OCI-LY3 (cell line): Measurements from ENCODE around the gene NAXE.

Source experiments
- H2AFZ ChIP-seq: fragments of 200-600, 300-600 bp; shearing (Covaris generic); 2 replicates; pipeline ENCODE4 v1.6.0; 2014; ENCODE audit warnings: antibody characterized with exemption, low read depth, low read length
- H3K27ac ChIP-seq: fragments of 200-600, 300-600 bp; sonication (generic); 2 replicates; pipeline ENCODE4 v1.5.1; 2014; ENCODE audit warnings: mild to moderate bottlenecking, low read length, moderate library complexity, mixed read lengths
- H3K27me3 ChIP-seq: fragments of 200-600, 300-600 bp; sonication (generic); 2 replicates; pipeline ENCODE4 v1.6.1; 2014; ENCODE audit warnings: low read depth, low read length, mixed read lengths
- H3K36me3 ChIP-seq: fragments of 200-600, 300-600 bp; sonication (generic); replicated peaks from 2 replicates; pipeline ENCODE3; 2014; ENCODE audit warnings: low read depth, low read length, mixed read lengths
- H3K4me1 ChIP-seq: fragments of 300-600, 200-600 bp; sonication (generic); 2 replicates; pipeline ENCODE4 v1.6.1; 2014; ENCODE audit warnings: low read length, mixed read lengths
- H3K4me2 ChIP-seq: fragments of 200-600, 300-600 bp; sonication (generic); 2 replicates; pipeline ENCODE4 v1.6.1; 2014; ENCODE audit warnings: low read length, mixed read lengths
- H3K4me3 ChIP-seq: fragments of 300-600, 200-600 bp; sonication (generic); 2 replicates; pipeline ENCODE4 v1.5.1; 2014; ENCODE audit warnings: antibody characterized with exemption, mild to moderate bottlenecking, low read length, moderate library complexity
- H3K79me2 ChIP-seq: fragments of 300-600, 200-600 bp; shearing (Covaris generic); 2 replicates; pipeline ENCODE4 v1.6.1; 2014; ENCODE audit warnings: mild to moderate bottlenecking, low read length, mixed read lengths
- H3K9ac ChIP-seq: fragments of 300-600, 200-600 bp; shearing (Covaris generic); 2 replicates; pipeline ENCODE4 v1.6.0; 2014; ENCODE audit warnings: mild to moderate bottlenecking, low read length, moderate library complexity
- H3K9me3 ChIP-seq: fragments of 200-600, 300-600 bp; shearing (Covaris generic); 2 replicates; pipeline ENCODE4 v1.6.1; 2014; ENCODE audit warnings: low read length, mixed read lengths; ENCODE audit not compliant: insufficient read depth
- H4K20me1 ChIP-seq: fragments of 200-600, 300-600 bp; sonication (generic); 2 replicates; pipeline ENCODE4 v1.6.1; 2016; ENCODE audit warnings: low read length, mixed read lengths; ENCODE audit not compliant: insufficient read depth
- EZH2phosphoT487 ChIP-seq: fragments of 200-600 bp; shearing (Covaris generic); IDR thresholded peaks from 2 replicates; pipeline ENCODE4 v1.6.1; 2018; ENCODE audit warnings: antibody characterized with exemption, mixed run types, low read depth
- TF ChIP-seq, protein P1 (sequence below): fragments of 200-600, 300-600 bp; sonication (generic); IDR thresholded peaks from 2 replicates; pipeline ENCODE4 v1.5.1; 2014; ENCODE audit warnings: antibody characterized with exemption, low read length, low read depth

The NAXE gene

DNA sequence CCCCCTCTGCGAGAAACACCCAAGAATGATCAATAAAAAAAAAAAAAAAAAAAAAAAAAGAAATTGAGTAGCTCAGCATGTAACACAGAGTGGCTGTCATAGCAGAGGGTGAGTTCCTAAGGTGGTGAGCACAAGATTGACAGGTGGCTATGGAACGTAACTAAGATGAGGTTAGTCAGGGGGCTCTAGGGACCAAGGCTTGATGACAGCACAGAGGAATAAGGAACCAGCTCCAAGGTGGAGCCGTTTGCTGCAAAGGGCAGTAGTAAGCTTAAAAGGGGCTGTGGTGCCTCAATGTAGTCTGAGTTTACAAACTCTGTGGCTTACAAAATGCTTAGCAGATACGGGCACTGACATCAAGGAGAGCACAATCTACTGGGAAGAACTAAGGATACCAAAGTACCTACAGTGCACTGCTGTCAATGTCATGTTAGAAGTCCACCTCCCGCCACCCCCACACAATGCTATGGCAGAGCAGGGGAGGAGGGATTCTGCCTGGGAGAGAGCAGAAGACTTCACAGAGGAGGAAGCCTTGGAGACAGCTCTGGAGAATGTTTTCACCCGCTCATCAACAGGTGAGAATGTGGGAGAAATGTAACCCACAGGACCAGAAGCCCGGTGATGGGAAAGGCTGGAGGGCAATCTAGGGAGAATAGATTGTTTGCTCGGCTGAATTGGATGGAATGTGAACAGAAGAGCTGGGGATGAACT, 32.3 kb upstream of the NAXE start:
- TF ChIP-seq, protein P1, sequence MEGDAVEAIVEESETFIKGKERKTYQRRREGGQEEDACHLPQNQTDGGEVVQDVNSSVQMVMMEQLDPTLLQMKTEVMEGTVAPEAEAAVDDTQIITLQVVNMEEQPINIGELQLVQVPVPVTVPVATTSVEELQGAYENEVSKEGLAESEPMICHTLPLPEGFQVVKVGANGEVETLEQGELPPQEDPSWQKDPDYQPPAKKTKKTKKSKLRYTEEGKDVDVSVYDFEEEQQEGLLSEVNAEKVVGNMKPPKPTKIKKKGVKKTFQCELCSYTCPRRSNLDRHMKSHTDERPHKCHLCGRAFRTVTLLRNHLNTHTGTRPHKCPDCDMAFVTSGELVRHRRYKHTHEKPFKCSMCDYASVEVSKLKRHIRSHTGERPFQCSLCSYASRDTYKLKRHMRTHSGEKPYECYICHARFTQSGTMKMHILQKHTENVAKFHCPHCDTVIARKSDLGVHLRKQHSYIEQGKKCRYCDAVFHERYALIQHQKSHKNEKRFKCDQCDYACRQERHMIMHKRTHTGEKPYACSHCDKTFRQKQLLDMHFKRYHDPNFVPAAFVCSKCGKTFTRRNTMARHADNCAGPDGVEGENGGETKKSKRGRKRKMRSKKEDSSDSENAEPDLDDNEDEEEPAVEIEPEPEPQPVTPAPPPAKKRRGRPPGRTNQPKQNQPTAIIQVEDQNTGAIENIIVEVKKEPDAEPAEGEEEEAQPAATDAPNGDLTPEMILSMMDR, result no peak
- no peak for TF ChIP-seq EZH2phosphoT487
- Histone ChIP-seq H3K27ac (no peak overlapping the region), H3K79me2 (no peaks in the 10 kb centered on the region), H3K9me3 (no peaks in the 10 kb centered on the region), H3K4me3 (no peak overlapping the region), H3K27me3 (no peaks in the 10 kb centered on the region), H3K4me2 (no peak overlapping the region), H3K4me1 (no peaks in the 10 kb centered on the region), H4K20me1 (no peaks in the 10 kb centered on the region), H3K9ac (no peak overlapping the region), H2AFZ (no peak overlapping the region), H3K36me3 (no peaks in the 10 kb centered on the region)

DNA sequence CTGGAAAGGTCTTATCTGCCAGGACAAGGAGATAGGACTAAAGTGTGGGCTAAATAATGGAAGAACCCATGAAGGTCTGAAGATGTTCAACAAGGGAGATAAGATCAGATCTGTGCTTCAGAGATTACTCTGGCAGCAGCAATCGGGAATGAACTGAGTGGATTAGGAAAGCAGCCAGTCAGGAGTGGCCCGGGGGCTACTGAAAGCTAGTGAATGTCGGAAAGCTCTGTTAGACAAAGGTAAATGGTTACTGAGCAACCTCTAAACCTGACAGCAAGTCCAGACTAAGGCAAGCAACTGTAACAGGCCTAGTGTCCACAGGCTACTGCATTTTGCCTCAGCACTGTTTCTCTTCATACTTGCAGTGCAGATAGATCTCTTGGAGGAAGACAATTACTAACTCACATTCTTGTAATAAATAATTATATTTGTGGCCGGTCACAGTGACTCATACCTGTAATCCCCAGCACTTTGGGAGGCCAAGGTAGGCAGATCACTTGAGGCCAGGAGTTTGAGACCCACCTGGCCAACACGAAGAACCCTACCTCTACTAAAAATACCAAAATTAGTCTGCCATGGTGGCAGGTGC, 31.7 kb upstream of the NAXE start:
- H3K9me3 ChIP-seq, result no peaks in the 10 kb centered on the region
- H3K4me3 ChIP-seq, result no peak overlapping the region
- no peak overlapping the region for H3K27ac ChIP-seq
- H3K9ac ChIP-seq, result no peak overlapping the region
- H3K27me3 ChIP-seq, result no peaks in the 10 kb centered on the region
- TF ChIP-seq EZH2phosphoT487, result no peak
- TF ChIP-seq, protein P1, result no peak
- no peak overlapping the region for H3K4me2 ChIP-seq
- H4K20me1 ChIP-seq, result no peaks in the 10 kb centered on the region
- H3K36me3 ChIP-seq, result no peaks in the 10 kb centered on the region
- no peak overlapping the region for H2AFZ ChIP-seq
- no peaks in the 10 kb centered on the region for H3K4me1 ChIP-seq
- H3K79me2 ChIP-seq, result no peaks in the 10 kb centered on the region

DNA sequence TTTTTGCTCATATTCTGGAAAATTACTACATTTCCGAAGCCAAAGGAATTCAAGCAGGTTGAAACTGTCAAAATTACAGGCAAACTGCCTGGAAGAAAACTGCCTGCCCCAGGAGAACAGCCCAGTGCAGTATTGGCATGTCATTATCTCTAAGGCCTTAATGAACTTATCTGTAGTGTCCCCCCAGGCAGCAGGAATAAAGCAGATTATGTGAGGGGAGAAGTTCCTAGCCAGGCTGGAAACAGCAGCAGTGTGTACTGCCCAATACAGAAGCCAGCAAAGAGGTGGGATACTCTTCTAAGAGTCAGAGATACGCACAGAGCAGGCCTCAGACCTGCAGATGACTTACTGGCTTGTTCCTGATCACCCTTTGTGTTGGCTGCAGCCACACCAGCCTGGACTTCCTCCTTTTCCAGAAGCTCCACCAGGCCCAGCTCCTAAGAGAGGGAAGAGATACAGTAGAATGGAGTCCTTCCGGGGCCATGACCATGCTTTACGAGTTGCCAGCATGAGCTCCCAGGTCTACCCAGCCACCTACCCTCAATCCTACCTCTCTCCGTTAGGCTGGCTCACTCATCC, 30.9 kb upstream of the NAXE start:
- TF ChIP-seq, protein P1, result no peak
- TF ChIP-seq EZH2phosphoT487, result no peak
- Histone ChIP-seq H3K27ac (no peak overlapping the region), H2AFZ (no peak overlapping the region), H3K4me1 (no peaks in the 10 kb centered on the region), H3K79me2 (no peaks in the 10 kb centered on the region), H4K20me1 (no peaks in the 10 kb centered on the region), H3K36me3 (no peaks in the 10 kb centered on the region), H3K27me3 (no peaks in the 10 kb centered on the region), H3K4me2 (no peak overlapping the region), H3K9ac (no peak overlapping the region), H3K4me3 (no peak overlapping the region), H3K9me3 (no peaks in the 10 kb centered on the region)

DNA sequence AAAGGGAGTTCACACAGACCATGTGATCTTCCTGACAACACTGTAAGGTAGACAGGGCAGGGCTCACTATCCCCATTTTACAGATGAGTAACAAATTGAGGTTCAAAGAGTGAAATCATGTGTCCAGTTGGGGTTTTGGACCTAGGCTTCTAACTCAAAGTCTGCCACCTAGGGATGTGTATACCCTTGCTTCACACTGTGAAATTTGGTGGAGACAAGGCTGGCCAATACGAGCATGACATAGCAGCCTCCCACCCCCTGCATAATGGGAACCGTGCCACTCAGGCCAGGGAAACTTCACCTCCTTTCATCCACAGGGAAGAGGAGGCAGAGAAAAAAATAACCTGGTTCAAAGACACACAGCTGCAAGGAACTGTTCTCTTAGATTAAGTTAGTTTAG, 26.1 kb upstream of the NAXE start:
- Histone ChIP-seq H4K20me1 (no peaks in the 10 kb centered on the region), H3K27me3 (no peaks in the 10 kb centered on the region), H3K4me3 (no peak overlapping the region), H3K36me3 (no peaks in the 10 kb centered on the region), H3K4me2 (no peak overlapping the region), H3K79me2 (no peaks in the 10 kb centered on the region), H3K4me1 (no peaks in the 10 kb centered on the region), H3K9ac (no peak overlapping the region), H3K27ac (no peak overlapping the region), H2AFZ (no peak overlapping the region), H3K9me3 (no peaks in the 10 kb centered on the region)
- TF ChIP-seq EZH2phosphoT487, result no peak
- TF ChIP-seq, protein P1, result no peak
